GM19452 (cell line): ENCODE results near the gene CDKL1.

ENCODE experiments used
- ATAC-seq: cut with Tn5 transposase; IDR thresholded peaks from one replicate; pipeline ENCODE4 v1.9.1; 2021; ENCODE audit not compliant: unreplicated experiment

Gene CDKL1

DNA sequence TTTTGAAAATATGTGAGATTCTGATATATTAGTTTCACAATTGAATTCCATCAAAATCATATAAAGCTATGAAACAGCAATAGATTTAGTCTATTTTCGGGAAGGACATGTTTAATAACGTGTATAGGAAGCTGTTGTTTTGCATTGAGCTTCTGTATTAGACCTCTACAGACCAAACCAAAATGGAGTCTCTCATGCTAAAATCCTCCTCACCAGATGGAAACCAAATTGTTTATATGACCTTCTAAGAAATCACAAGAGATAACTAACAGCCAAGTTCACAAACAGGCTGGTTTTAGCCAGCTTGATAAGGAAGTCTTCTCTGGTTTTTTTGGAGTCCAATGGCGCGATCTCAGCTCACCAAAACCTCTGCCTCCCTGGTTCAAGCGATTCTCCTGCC is 108.5 kb downstream of the CDKL1 start:
- ATAC-seq, result no peak

- no peak for ATAC-seq
These were observed 110.8 kb downstream of the CDKL1 start for GRCh38 chr14:50285861-50286260.
